Measurements from ENCODE around the gene RNF220.
"Not testable (repeated sequence)": the region's sequence is repeated elsewhere in the genome, so short reads cannot be mapped to it uniquely, and the experiment has no call there.

RNF220 gene

DNA sequence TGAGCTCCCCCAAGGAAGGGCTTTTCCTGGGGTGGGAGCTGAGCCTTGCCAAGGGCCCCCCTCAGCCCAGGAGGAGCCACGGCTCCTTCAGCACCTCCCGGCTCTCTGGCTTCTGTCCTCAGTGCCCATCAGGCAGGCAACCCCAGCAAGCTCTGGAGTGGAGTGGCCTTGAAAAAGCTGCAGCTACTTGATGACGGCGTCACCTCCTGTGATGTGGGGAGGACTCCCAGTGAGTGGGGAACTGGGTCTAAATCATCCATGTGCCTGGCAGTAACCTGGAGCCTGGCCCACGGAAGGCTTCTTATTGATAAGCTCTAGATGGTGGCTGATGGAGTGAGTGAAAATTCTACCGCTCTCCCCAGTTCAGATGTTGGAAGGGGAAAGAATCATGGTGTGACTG is 154.9 kb downstream of the RNF220 start:
- H3K27ac ChIP-seq (ENCODE audit: low read depth, low read length, poor library complexity, severe bottlenecking), result no peak overlapping the region
- H3K9me3 ChIP-seq (ENCODE audit: low read length), result no peaks in the 10 kb centered on the region
- TF ChIP-seq, protein P1, sequence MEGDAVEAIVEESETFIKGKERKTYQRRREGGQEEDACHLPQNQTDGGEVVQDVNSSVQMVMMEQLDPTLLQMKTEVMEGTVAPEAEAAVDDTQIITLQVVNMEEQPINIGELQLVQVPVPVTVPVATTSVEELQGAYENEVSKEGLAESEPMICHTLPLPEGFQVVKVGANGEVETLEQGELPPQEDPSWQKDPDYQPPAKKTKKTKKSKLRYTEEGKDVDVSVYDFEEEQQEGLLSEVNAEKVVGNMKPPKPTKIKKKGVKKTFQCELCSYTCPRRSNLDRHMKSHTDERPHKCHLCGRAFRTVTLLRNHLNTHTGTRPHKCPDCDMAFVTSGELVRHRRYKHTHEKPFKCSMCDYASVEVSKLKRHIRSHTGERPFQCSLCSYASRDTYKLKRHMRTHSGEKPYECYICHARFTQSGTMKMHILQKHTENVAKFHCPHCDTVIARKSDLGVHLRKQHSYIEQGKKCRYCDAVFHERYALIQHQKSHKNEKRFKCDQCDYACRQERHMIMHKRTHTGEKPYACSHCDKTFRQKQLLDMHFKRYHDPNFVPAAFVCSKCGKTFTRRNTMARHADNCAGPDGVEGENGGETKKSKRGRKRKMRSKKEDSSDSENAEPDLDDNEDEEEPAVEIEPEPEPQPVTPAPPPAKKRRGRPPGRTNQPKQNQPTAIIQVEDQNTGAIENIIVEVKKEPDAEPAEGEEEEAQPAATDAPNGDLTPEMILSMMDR (IDR thresholded peaks at IDR 0.05; ENCODE audit: low read length), result no peak
- no peak for TF ChIP-seq EZH2 (IDR thresholded peaks at IDR 0.05; ENCODE audit: borderline replicate concordance, low read length)
- H3K27me3 ChIP-seq (ENCODE audit: insufficient read depth, low read length), result peaks cover 17% of the 10 kb centered on the region; the same call in 1 of the 2 replicates
- H3F3A ChIP-seq (ENCODE audit: insufficient read depth, low read length), result no peaks in the 10 kb centered on the region
- H3K9me2 ChIP-seq (ENCODE audit: low read depth, low read length), result no peaks in the 10 kb centered on the region
- H3K4me2 ChIP-seq (ENCODE audit: low read length), result no peak overlapping the region
- H3K9ac ChIP-seq (ENCODE audit: low read length), result no peak overlapping the region
- no peaks in the 10 kb centered on the region for H4K20me1 ChIP-seq (ENCODE audit: insufficient read depth, low read length)
- no peaks in the 10 kb centered on the region for H3K79me2 ChIP-seq (ENCODE audit: insufficient read depth, low read length)
- H3K36me3 ChIP-seq (ENCODE audit: insufficient read depth, low read length), result no peaks in the 10 kb centered on the region
- H3K4me3 ChIP-seq (ENCODE audit: low read depth, low read length, poor library complexity, severe bottlenecking), result no peak overlapping the region
- H3K4me1 ChIP-seq (ENCODE audit: insufficient read depth, low read length, severe bottlenecking), result no peaks in the 10 kb centered on the region
- H2AFZ ChIP-seq (ENCODE audit: low read length), result no peak overlapping the region

GRCh38 chr1:44560696-44561095 is 155.6 kb downstream of the RNF220 start:
- not testable (repeated sequence) for H3K9me2 ChIP-seq (ENCODE audit: low read depth, low read length); H3K9ac ChIP-seq (ENCODE audit: low read length); H3K9me3 ChIP-seq (ENCODE audit: low read length); H3K4me1 ChIP-seq (ENCODE audit: insufficient read depth, low read length, severe bottlenecking); H3K4me2 ChIP-seq (ENCODE audit: low read length); H2AFZ ChIP-seq (ENCODE audit: low read length); H4K20me1 ChIP-seq (ENCODE audit: insufficient read depth, low read length); H3F3A ChIP-seq (ENCODE audit: insufficient read depth, low read length); H3K4me3 ChIP-seq (ENCODE audit: low read depth, low read length, poor library complexity, severe bottlenecking); H3K27ac ChIP-seq (ENCODE audit: low read depth, low read length, poor library complexity, severe bottlenecking); H3K36me3 ChIP-seq (ENCODE audit: insufficient read depth, low read length); H3K79me2 ChIP-seq (ENCODE audit: insufficient read depth, low read length)
- H3K27me3 ChIP-seq (ENCODE audit: insufficient read depth, low read length), result peaks cover 17% of the 10 kb centered on the region; the same call in 1 of the 2 replicates

DNA sequence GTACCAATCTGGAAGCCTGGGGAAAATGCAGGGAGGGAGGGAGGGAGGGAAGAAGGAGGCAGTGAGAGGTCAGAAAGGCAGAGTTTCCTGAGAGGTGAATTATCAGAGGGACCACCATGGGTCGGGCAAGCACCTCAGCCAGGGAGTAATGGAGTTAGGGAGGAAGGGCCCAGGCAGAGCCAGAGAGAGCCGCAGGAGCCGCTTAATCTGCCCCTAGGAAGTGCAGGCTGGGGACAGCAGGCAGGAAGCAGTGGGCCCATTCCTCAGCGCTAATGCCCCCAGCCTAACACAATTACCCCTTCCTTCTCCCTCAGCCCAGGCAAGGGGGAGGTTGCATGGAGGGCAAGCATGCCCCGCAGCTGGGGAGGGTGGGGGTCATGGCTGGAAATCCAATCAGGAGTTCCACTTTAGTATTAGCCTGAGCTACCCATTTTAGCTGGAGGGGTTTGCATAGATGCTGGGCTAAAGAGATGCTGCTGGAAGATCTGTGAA is 160.2 kb downstream of the RNF220 start:
- Histone ChIP-seq H3K4me3 (ENCODE audit: low read depth, low read length, poor library complexity, severe bottlenecking) (no peak overlapping the region), H3K9ac (ENCODE audit: low read length) (no peak overlapping the region), H3K36me3 (ENCODE audit: insufficient read depth, low read length) (no peaks in the 10 kb centered on the region), H3K27ac (ENCODE audit: low read depth, low read length, poor library complexity, severe bottlenecking) (no peak overlapping the region), H3K4me2 (ENCODE audit: low read length) (no peak overlapping the region), H3K4me1 (ENCODE audit: insufficient read depth, low read length, severe bottlenecking) (no peaks in the 10 kb centered on the region), H3K79me2 (ENCODE audit: insufficient read depth, low read length) (no peaks in the 10 kb centered on the region), H3K9me3 (ENCODE audit: low read length) (no peaks in the 10 kb centered on the region), H3K9me2 (ENCODE audit: low read depth, low read length) (no peaks in the 10 kb centered on the region), H4K20me1 (ENCODE audit: insufficient read depth, low read length) (no peaks in the 10 kb centered on the region), H3K27me3 (ENCODE audit: insufficient read depth, low read length) (peaks cover 12% of the 10 kb centered on the region), H3F3A (ENCODE audit: insufficient read depth, low read length) (no peaks in the 10 kb centered on the region), H2AFZ (ENCODE audit: low read length) (no peak overlapping the region)
- TF ChIP-seq, protein P1 (IDR thresholded peaks at IDR 0.05; ENCODE audit: low read length), result no peak
- TF ChIP-seq EZH2 (IDR thresholded peaks at IDR 0.05; ENCODE audit: borderline replicate concordance, low read length), result no peak

DNA sequence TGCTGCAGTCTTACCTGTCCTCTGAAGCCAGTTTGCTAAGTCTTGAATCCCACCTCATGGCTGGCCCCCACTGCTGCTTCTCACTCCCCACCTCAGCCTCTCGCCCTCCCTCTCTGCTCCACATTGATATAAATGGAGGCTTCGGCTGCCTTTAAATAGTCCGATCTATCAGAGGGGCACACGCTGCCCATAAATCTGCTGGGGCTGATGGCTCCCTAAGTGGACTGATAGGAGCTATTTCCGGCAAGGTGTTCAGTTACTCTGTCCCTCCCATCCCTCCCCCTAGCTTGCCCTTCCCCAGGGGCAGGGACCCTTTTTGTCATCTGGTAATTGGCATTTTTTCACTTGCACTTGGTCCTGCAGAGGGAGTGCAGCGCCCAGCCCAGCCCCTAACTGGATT is 160.8 kb downstream of the RNF220 start:
- H4K20me1 ChIP-seq (ENCODE audit: insufficient read depth, low read length), result no peaks in the 10 kb centered on the region
- H3K9me3 ChIP-seq (ENCODE audit: low read length), result no peaks in the 10 kb centered on the region
- H3K4me3 ChIP-seq (ENCODE audit: low read depth, low read length, poor library complexity, severe bottlenecking), result no peak overlapping the region
- H3K27me3 ChIP-seq (ENCODE audit: insufficient read depth, low read length), result peaks cover 12% of the 10 kb centered on the region
- H3K36me3 ChIP-seq (ENCODE audit: insufficient read depth, low read length), result no peaks in the 10 kb centered on the region
- no peak overlapping the region for H3K27ac ChIP-seq (ENCODE audit: low read depth, low read length, poor library complexity, severe bottlenecking)
- H3K79me2 ChIP-seq (ENCODE audit: insufficient read depth, low read length), result no peaks in the 10 kb centered on the region
- H3K9ac ChIP-seq (ENCODE audit: low read length), result no peak overlapping the region
- no peaks in the 10 kb centered on the region for H3K9me2 ChIP-seq (ENCODE audit: low read depth, low read length)
- no peak overlapping the region for H3K4me2 ChIP-seq (ENCODE audit: low read length)
- no peak for TF ChIP-seq EZH2 (IDR thresholded peaks at IDR 0.05; ENCODE audit: borderline replicate concordance, low read length)
- no peaks in the 10 kb centered on the region for H3F3A ChIP-seq (ENCODE audit: insufficient read depth, low read length)
- no peak overlapping the region for H2AFZ ChIP-seq (ENCODE audit: low read length)
- no peaks in the 10 kb centered on the region for H3K4me1 ChIP-seq (ENCODE audit: insufficient read depth, low read length, severe bottlenecking)
